Astrocyte of the cerebellum (primary cell): ENCODE results near the gene RAP1GAP.

Experiments used
- DNase-seq: peaks from one replicate; pipeline ENCODE4 v3.0.0-alpha.2; 2011; ENCODE audit warnings: low read depth
- H3K4me3 ChIP-seq: 2 replicates; pipeline ENCODE4 v1.5.1; 2011; ENCODE audit warnings: mild to moderate bottlenecking, low read depth, low read length, moderate library complexity
- CTCF ChIP-seq: IDR thresholded peaks from 2 replicates; pipeline ENCODE4 v1.5.1; 2012; ENCODE audit warnings: low read length, low read depth, moderate library complexity, mild to moderate bottlenecking; ENCODE audit errors: missing control alignments
- in situ Hi-C: cut with HindIII; loops from 2 replicates; pipeline ENCODE4 v1.10.0; 2017; ENCODE audit warnings: low sequenced_read_pairs

RAP1GAP gene

GRCh38 chr1:21704145-21704544 is 35.0 kb upstream of the RAP1GAP start:
- no peak for TF ChIP-seq CTCF
- no peak overlapping the region for H3K4me3 ChIP-seq
- no peak for DNase-seq
- in situ Hi-C loops: no loop called here

GRCh38 chr1:21703318-21703963 is 34.3 kb upstream of the RAP1GAP start:
- TF ChIP-seq CTCF: peak; percentile 55
- DNase-seq: peak; percentile 52
- no peak overlapping the region for H3K4me3 ChIP-seq
- in situ Hi-C loops: no loop called here

GRCh38 chr1:21702780-21703179 is 33.6 kb upstream of the RAP1GAP start:
- TF ChIP-seq CTCF: no peak
- no peak overlapping the region for H3K4me3 ChIP-seq
- in situ Hi-C loops: no loop called here
- DNase-seq: no peak

GRCh38 chr1:21701401-21701800 is 32.2 kb upstream of the RAP1GAP start:
- TF ChIP-seq CTCF: no peak
- H3K4me3 ChIP-seq: no peak overlapping the region
- in situ Hi-C loops: no loop called here
- DNase-seq: no peak

GRCh38 chr1:21700094-21700493 is 30.9 kb upstream of the RAP1GAP start:
- H3K4me3 ChIP-seq: no peak overlapping the region
- in situ Hi-C loops: no loop called here
- TF ChIP-seq CTCF: no peak
- no peak for DNase-seq

- peak; percentile 86 for DNase-seq
- no peak for TF ChIP-seq CTCF
- in situ Hi-C loops: no loop called here
- no peak overlapping the region for H3K4me3 ChIP-seq
Measured at GRCh38 chr1:21696931-21697330, 27.8 kb upstream of the RAP1GAP start.

GRCh38 chr1:21693732-21694131 is 24.6 kb upstream of the RAP1GAP start:
- in situ Hi-C loops: no loop called here
- TF ChIP-seq CTCF: no peak
- H3K4me3 ChIP-seq: no peak overlapping the region
- no peak for DNase-seq
